ENCODE data around the gene PTPN1.
"Not testable (repeated sequence)": the region's sequence is repeated elsewhere in the genome, so short reads cannot be mapped to it uniquely, and the experiment has no call there.

Gene PTPN1

DNA sequence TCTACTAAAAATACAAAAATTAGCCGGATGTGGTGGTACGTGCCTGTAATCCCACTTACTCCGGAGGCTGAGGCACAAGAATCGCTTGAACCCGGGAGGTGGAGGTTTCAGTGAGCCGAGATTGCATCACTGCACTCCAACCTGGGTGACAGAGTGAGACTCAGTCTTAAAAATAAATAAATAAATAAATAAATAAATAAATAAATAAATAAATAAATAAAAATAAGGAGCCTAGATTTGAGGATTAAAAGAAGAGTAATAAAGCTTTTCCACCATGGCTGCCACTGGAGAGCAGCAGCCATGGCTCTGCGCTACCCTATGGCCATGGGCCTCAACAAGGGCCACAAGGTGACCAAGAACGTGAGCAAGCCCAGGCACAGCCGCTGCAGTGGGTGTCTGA is 110.3 kb downstream of the PTPN1 start:
- DNase-seq: not testable (repeated sequence)

GRCh38 chr20:50621068-50621665 is 111.0 kb downstream of the PTPN1 start:
- DNase-seq: no peak

DNA sequence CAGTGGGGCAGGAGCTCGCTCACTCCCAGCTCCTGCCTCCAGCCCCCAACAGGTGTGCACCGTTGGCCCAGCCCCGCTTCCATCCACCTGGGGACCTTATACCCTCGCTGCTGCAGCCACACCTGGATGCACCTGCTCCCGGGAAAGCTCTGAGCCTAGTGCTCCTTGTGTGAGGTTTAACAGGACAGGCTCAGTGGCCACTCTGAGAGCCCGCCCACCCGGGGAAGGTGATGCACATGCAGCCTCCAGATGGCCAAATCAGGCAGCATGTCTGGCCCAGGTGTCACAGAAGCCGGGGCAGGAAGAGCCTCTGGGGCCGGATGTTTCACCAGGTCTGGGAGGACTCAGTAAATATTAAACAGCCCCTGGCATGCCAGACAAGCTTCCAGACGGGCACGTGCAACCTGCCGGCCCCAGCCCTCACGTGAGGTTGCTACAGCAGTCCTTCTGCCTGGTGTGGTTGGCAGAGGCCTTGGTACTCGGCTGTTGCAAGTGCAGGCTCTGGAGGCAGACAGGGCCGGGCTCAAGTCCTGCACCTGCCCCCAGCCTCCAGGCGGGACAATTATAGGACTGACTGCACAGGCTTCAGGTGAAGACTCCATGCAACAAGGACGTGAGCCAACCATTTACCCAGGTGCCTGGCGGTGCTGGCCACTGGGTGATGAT is 114.3 kb downstream of the PTPN1 start:
- no peak for DNase-seq

- DNase-seq: peak; percentile 41
Observed at GRCh38 chr20:50625986-50626677, 115.9 kb downstream of the PTPN1 start.

GRCh38 chr20:50627747-50628146 is 117.6 kb downstream of the PTPN1 start:
- DNase-seq: no peak

- DNase-seq: no peak
Observed at GRCh38 chr20:50628332-50628731, 118.1 kb downstream of the PTPN1 start.

DNA sequence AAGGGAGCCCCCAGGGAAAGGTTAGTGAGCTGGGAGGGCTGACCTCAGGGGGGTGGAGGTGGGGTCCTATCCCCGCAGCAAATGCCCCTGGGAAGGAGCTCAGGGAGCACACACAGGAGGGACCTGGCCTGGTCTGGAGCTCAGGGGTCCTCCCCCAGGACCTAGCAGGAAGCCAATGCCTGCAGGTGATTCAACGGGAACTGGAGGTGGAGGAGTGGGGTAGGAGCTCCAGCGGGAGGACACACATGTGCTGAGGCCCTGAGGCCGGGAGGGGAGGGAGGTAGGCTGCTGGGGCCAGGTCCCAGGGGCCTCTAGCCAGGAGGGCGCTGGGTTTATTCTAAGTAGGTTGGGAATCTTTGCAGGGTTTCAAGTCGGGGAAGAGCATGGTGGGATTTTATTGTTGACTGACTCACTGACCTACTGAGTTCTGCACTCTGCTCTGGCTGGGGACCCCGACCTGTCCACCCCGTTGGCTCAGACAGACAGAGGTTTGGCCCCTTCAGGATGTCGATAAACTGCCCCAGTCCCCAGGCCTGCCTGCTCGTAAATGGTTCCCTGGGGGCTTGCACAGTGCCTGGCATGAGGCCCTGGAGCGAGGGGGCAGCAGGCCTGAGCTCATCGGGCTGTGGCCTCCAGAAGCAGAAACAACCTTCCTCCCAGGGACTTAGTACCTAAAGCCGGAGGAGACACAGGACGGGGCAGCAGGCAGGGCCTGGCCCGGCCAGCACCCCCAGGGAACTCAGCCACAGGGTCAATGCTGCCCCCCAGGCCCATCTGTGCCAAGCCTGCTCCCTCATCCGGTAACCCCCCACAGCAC is 118.9 kb downstream of the PTPN1 start:
- DNase-seq: no peak

- no peak for DNase-seq
Observed at GRCh38 chr20:50629670-50630045, 119.5 kb downstream of the PTPN1 start.

- DNase-seq: no peak
Observed at GRCh38 chr20:50630578-50631263, 120.5 kb downstream of the PTPN1 start.

DNA sequence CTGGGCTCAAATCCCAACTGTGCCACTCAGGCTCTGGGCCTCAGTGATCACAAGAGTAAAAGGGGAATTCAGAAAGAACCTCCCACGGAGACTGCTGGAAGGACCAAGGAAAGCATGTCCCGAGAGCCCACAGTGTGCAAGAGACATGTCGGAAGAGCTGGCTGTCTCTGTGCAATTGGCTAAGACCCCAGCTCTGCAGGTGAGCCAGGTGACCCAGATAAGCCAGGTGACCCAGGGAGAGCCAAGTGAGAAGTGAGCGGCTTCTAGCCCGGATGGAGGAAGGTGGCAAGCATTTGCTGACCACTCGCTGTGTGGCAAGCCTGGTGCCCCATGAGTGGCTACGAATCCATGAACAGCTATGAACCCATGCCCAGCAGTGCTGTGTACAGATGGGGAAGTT is 122.1 kb downstream of the PTPN1 start:
- DNase-seq: no peak

DNA sequence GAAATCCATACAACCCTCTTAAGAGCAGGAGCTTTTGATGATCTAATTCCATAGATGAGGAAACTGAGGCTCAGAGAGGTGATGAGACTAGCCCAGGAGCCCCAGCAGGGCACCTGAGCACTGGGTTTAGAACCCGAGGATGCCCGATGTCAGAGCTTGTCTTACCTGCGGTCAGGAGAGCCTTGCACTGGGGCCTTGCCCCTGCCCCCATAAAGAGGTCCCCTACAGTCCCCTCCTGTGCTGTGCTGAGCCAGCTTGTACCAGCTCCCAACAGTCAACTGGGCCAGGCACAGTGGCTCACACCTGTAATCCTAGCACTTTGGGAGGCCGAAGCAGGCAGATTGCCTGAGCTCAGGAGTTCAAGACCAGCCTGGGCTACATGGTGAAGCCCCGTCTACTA is 122.5 kb downstream of the PTPN1 start:
- DNase-seq: no peak

- DNase-seq: no peak
Observed at GRCh38 chr20:50633361-50633760, 123.2 kb downstream of the PTPN1 start.

DNA sequence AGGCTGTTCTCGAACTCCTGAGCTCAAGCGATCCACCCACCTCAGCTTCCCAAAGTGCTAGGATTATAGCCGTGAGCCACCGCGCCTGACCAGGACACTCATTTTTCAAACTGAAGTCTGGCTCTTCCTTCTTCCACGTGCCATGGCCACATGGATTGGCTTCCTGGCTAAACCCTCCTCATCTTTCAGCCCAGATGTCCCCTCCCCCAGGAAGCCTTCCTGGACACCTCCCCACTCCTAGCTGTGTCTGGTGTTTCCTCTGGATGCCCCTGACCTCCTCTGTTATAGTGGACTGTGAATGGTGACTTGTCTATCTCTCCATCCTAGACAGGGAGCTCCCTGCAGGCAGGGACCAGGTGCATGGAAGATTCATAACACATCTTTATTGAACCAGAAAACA is 124.0 kb downstream of the PTPN1 start:
- DNase-seq: no peak
